Activated naive CD8-positive, alpha-beta T cell (primary cell): ENCODE data around the gene GPATCH3.
"Not testable (repeated sequence)": the region's sequence is repeated elsewhere in the genome, so short reads cannot be mapped to it uniquely, and the experiment has no call there.

Source experiments
- H3K27ac Mint-ChIP-seq: one replicate; pipeline ENCODE4 v1.8.0; 2021; ENCODE audit warnings: mixed read lengths
- H3K27me3 Mint-ChIP-seq: one replicate; pipeline ENCODE4 v1.8.0; 2021; ENCODE audit warnings: mixed read lengths
- H3K36me3 Mint-ChIP-seq: one replicate; pipeline ENCODE4 v1.8.0; 2021; ENCODE audit warnings: mixed read lengths
- H3K4me1 Mint-ChIP-seq: one replicate; pipeline ENCODE4 v1.8.0; 2021; ENCODE audit warnings: low read depth, mixed read lengths
- H3K4me3 Mint-ChIP-seq: one replicate; pipeline ENCODE4 v1.8.0; 2021; ENCODE audit warnings: mild to moderate bottlenecking, mixed read lengths
- H3K9me3 Mint-ChIP-seq: one replicate; pipeline ENCODE4 v1.8.0; 2021; ENCODE audit warnings: low read depth, mixed read lengths

GPATCH3 gene

GRCh38 chr1:26900001-26900814, at the start of gene GPATCH3:
TSS of gene GPATCH3 (minus strand) at chr1:26900467. CDS start at chr1:26900442, 25 bp downstream.
- H3K27ac Mint-ChIP-seq: peak within 1 kb of the TSS; percentile 99

DNA sequence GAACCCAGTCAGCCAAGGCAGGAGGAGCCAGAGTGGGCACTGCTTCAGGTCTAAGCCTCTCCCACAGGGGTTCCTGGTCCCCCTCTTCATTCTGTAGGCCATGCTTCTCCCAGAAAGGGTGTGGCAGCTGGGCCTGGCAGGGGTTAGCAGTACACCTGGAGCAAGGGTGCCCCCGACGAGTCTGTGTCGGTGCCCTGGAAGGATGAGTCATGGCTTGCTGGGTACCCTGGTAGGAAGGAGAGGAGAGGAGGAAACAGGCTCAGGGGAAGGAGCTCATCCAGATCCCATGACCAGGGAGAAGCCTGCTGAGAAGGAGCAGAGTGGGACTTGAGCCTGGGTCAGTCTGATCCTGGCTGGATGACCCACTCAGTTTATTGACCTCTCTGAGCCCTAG, 49.7 kb upstream of the GPATCH3 start:
- Mint-ChIP-seq H3K4me3 (no peak overlapping the region), H3K9me3 (no peaks in the 10 kb centered on the region), H3K27me3 (no peaks in the 10 kb centered on the region), H3K36me3 (peaks cover 5% of the 10 kb centered on the region), H3K27ac (no peak overlapping the region), H3K4me1 (peaks cover 1% of the 10 kb centered on the region)

More at GRCh38 chr1:26900001-26900814, at the start of gene GPATCH3:
- H3K36me3 Mint-ChIP-seq: peaks cover 4% of the 10 kb centered on the region
- H3K9me3 Mint-ChIP-seq: no peaks in the 10 kb centered on the region
- peak within 1 kb of the TSS; percentile 91 for H3K4me3 Mint-ChIP-seq
- peaks cover 31% of the 10 kb centered on the region for H3K4me1 Mint-ChIP-seq
- H3K27me3 Mint-ChIP-seq: no peaks in the 10 kb centered on the region

DNA sequence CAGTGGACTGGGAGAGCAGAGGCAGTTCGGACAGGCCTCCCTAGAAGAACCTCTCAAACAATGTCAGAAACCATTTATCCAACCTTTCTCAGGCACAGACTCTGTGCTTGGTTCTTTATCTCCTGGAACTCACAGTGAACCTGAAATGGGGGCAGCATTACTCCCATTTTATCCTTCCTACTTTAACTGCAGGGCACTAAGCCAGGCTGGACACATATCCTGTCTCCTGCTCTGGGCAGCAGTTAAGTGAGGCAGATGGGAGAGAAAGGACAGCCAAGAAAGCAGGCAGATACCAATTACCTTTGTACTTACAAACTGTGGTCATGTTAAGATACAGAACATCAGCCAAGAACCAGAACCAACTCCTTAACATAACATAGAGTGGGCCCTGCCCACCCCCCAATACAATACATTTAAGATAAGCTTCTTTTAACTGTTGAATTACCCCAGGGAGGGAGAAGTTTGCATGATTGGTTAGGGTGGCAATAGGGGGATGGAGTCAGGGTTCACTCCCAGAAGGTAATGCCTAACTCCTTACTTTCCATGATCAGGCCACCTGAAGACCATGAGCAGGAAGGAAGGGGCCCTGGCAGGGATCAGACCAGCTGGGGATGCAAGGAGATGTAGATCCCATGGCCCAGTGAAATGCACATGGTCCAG, 49.1 kb upstream of the GPATCH3 start:
- Mint-ChIP-seq H3K36me3 (peaks cover 5% of the 10 kb centered on the region), H3K27me3 (no peaks in the 10 kb centered on the region), H3K4me1 (peaks cover 1% of the 10 kb centered on the region), H3K4me3 (no peak overlapping the region), H3K27ac (no peak overlapping the region), H3K9me3 (no peaks in the 10 kb centered on the region)

- H3K4me3 Mint-ChIP-seq, H3K27ac Mint-ChIP-seq, H3K9me3 Mint-ChIP-seq, H3K27me3 Mint-ChIP-seq, H3K4me1 Mint-ChIP-seq, H3K36me3 Mint-ChIP-seq: not testable (repeated sequence)
Measured at GRCh38 chr1:26948725-26949057, 48.4 kb upstream of the GPATCH3 start.

- no peak overlapping the region for H3K4me3 Mint-ChIP-seq
- peaks cover 1% of the 10 kb centered on the region for H3K4me1 Mint-ChIP-seq
- peaks cover 5% of the 10 kb centered on the region for H3K36me3 Mint-ChIP-seq
- H3K9me3 Mint-ChIP-seq: no peaks in the 10 kb centered on the region
- no peaks in the 10 kb centered on the region for H3K27me3 Mint-ChIP-seq
- H3K27ac Mint-ChIP-seq: no peak overlapping the region
Measured at GRCh38 chr1:26946270-26946669, 46.0 kb upstream of the GPATCH3 start.

DNA sequence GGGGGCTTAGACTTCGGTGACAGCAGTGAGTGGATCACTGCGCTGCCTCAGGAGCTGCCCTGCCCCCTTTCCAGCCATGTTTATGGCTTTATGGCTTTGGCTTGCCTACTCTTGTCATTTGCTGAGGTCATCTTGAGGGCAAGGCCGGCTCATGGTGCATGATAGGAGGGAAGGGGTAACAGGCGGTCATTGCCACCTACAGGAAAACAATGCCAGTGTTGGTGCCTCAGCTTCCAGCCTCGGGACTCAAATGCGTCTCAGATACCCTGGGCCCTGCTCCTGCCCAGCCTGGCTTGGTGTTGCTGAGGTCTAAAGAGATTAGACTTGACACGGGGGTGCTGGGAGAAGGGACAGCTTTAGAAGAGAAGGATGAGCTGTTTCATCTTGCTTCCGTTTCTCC, 45.5 kb upstream of the GPATCH3 start:
- H3K27ac Mint-ChIP-seq: no peak overlapping the region

DNA sequence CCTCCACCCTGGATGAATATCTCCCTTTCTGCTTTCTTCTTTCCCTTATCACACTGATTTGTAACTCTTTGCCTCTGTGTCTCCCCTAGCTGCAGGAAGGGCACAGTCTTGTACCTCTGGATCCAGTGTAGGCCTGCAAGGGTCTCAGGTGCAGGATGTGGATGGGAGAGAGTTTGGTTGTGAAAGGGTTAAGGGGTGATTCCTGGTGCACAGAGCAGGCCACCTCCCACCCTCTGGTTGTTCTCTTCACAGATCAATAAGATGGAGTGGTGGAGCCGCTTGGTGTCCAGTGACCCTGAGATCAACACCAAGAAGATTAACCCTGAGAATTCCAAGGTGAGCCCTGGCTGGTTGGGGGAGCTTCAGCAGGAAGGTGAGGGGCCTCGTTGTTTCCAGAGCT, 44.9 kb upstream of the GPATCH3 start:
- Mint-ChIP-seq H3K36me3 (peaks cover 2% of the 10 kb centered on the region), H3K4me1 (peaks cover 1% of the 10 kb centered on the region), H3K27ac (no peak overlapping the region), H3K4me3 (no peak overlapping the region), H3K27me3 (no peaks in the 10 kb centered on the region), H3K9me3 (no peaks in the 10 kb centered on the region)

More for the DNA sequence above, 45.5 kb upstream of the GPATCH3 start:
- no peaks in the 10 kb centered on the region for H3K9me3 Mint-ChIP-seq
- H3K36me3 Mint-ChIP-seq: peaks cover 3% of the 10 kb centered on the region
- peaks cover 1% of the 10 kb centered on the region for H3K4me1 Mint-ChIP-seq
- H3K27me3 Mint-ChIP-seq: no peaks in the 10 kb centered on the region
- no peak overlapping the region for H3K4me3 Mint-ChIP-seq

DNA sequence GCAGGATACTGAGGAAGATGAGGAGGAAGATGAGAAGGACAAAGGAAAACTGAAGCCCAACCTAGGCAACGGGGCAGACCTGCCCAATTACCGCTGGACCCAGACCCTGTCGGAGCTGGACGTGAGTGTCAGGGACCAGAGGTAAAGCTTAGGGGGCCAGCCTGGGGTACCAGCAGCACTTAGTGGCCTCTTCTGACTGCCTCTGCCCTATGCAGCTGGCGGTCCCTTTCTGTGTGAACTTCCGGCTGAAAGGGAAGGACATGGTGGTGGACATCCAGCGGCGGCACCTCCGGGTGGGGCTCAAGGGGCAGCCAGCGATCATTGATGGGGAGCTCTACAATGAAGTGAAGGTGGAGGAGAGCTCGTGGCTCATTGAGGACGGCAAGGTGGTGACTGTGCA, 42.4 kb upstream of the GPATCH3 start:
- Mint-ChIP-seq H3K9me3 (no peaks in the 10 kb centered on the region), H3K4me1 (no peaks in the 10 kb centered on the region)

GRCh38 chr1:26941311-26941710, 41.0 kb upstream of the GPATCH3 start:
- no peaks in the 10 kb centered on the region for H3K9me3 Mint-ChIP-seq
- H3K36me3 Mint-ChIP-seq: peaks cover 2% of the 10 kb centered on the region
- H3K27ac Mint-ChIP-seq: no peak overlapping the region
- H3K4me3 Mint-ChIP-seq: no peak overlapping the region
- no peaks in the 10 kb centered on the region for H3K4me1 Mint-ChIP-seq
- H3K27me3 Mint-ChIP-seq: no peaks in the 10 kb centered on the region

More for the DNA sequence above, 42.4 kb upstream of the GPATCH3 start:
- H3K27ac Mint-ChIP-seq: no peak overlapping the region
- H3K27me3 Mint-ChIP-seq: no peaks in the 10 kb centered on the region
- no peak overlapping the region for H3K4me3 Mint-ChIP-seq
- peaks cover 2% of the 10 kb centered on the region for H3K36me3 Mint-ChIP-seq

- H3K27me3 Mint-ChIP-seq: no peaks in the 10 kb centered on the region
- no peaks in the 10 kb centered on the region for H3K4me1 Mint-ChIP-seq
- no peak overlapping the region for H3K4me3 Mint-ChIP-seq
- peaks cover 4% of the 10 kb centered on the region for H3K36me3 Mint-ChIP-seq
- H3K9me3 Mint-ChIP-seq: no peaks in the 10 kb centered on the region
- H3K27ac Mint-ChIP-seq: no peak overlapping the region
Measured at GRCh38 chr1:26938659-26939025, 38.4 kb upstream of the GPATCH3 start.

DNA sequence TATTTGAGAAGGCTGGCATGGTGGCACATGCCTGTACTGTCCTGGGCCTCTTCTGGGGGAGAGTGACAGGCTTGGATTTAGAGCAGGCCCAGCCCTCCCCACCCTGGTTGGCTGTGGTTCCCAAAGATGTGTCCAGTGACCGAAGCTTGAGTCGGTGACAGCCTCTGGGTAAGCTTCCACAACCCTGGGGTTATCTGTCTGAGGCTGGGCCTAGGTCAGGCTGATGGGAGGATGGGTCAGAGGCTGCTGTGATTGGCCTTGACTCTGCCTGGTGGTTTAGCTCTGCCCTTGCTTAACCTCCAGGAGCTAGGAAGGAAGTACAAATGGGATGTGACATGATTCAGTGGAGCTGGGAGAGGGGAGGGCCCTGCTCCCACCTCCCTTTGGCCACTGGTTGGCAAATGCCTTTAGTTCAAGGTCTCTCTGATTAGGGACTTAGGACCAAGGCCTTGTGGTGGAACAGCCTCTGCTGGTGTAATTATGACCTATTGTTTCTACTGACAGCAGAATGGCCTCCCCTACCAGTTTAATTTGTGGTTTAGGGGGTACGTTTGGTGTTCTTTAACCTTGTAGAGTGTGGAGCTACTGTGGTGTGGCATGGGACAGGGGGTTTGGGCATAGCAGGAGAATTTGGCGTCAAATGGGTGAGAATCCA, 37.9 kb upstream of the GPATCH3 start:
- Mint-ChIP-seq H3K4me1 (no peaks in the 10 kb centered on the region), H3K4me3 (no peak overlapping the region), H3K27me3 (no peaks in the 10 kb centered on the region), H3K36me3 (peaks cover 4% of the 10 kb centered on the region), H3K9me3 (no peaks in the 10 kb centered on the region), H3K27ac (no peak overlapping the region)

- Mint-ChIP-seq H3K36me3 (peaks cover 2% of the 10 kb centered on the region), H3K27ac (no peak overlapping the region), H3K4me1 (no peaks in the 10 kb centered on the region), H3K4me3 (no peak overlapping the region), H3K9me3 (no peaks in the 10 kb centered on the region), H3K27me3 (no peaks in the 10 kb centered on the region)
Measured at GRCh38 chr1:26936823-26937222, 36.6 kb upstream of the GPATCH3 start.

- no peaks in the 10 kb centered on the region for H3K27me3 Mint-ChIP-seq
- H3K9me3 Mint-ChIP-seq: no peaks in the 10 kb centered on the region
- no peak overlapping the region for H3K27ac Mint-ChIP-seq
- H3K4me1 Mint-ChIP-seq: peaks cover 7% of the 10 kb centered on the region
- H3K4me3 Mint-ChIP-seq: no peak overlapping the region
- H3K36me3 Mint-ChIP-seq: peaks cover 8% of the 10 kb centered on the region
Measured at GRCh38 chr1:26932531-26932930, 32.3 kb upstream of the GPATCH3 start.

DNA sequence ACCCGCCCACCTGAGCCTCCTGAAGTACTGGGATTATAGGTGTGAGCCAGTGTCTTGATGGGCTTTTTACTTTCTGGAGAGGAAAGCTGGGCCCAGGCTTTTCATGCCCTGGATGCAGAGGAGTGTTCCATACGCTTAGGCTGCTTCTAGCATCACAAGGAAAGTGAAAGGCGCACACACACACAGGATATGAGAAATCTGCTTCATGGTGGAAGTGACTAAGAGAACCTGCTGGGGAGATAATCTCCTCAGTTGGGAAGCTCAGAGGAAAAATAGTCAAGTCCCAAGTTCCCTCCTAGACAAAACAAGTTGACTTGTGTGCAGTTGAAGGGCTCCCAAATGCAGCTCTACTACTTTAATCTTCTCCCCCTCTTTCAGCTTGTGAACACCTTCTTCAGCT, 23.4 kb upstream of the GPATCH3 start:
- Mint-ChIP-seq H3K4me1 (peaks cover 50% of the 10 kb centered on the region), H3K27me3 (no peaks in the 10 kb centered on the region), H3K9me3 (no peaks in the 10 kb centered on the region), H3K36me3 (peaks cover 13% of the 10 kb centered on the region), H3K4me3 (peak overlapping the region; percentile 93), H3K27ac (peak overlapping the region; percentile 97)

DNA sequence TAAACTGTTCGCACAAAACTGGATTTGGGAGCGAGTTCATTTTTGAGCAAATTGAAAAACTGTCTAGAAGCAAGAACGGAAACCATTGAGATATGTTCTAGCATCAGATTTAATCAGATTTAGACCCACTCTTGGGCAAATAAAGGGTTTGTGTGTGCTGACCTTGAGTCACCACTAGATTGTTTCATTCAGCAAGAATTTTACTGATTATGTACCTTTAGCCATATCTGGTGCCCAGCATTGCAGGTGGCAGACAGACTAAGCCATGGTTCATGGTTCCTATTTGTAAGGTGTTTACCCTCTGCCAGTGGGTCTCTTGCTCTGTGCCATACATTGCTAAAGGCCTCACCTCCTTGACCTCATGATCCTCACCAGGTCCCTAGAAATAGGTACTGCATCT, 22.6 kb upstream of the GPATCH3 start:
- Mint-ChIP-seq H3K9me3 (no peaks in the 10 kb centered on the region), H3K4me1 (peaks cover 45% of the 10 kb centered on the region), H3K4me3 (peak overlapping the region; percentile 93), H3K36me3 (peaks cover 8% of the 10 kb centered on the region), H3K27ac (peak overlapping the region; percentile 97), H3K27me3 (no peaks in the 10 kb centered on the region)
